ENCODE data around the gene GPBP1.

DNA sequence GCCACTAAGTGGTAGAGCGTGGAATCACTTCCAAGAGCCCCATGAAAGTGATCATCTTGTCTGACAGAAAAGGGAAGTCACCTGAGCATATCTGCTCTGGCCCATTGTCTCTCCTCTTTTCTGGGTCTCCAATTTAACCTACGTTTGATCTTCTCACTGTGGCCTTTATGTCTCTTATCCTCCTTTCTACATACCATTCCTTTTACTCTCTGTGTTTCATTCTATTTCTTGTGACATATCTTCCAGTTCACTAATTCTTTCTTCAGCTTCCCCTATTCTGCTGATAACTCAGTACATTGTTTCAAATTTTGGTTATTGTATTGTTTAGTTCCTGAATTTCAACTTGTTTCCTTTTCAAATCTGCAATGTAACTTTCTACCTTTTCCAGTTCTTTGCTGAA lies 132.5 kb downstream of the GPBP1 start:
- TF ChIP-seq EZH2 (optimal IDR thresholded peaks at IDR 0.05; ENCODE audit: low read depth, low read length) (no peak), EZH2phosphoT487 (IDR thresholded peaks at IDR 0.05; ENCODE audit: low read length) (no peak)
- TF ChIP-seq, protein P1, sequence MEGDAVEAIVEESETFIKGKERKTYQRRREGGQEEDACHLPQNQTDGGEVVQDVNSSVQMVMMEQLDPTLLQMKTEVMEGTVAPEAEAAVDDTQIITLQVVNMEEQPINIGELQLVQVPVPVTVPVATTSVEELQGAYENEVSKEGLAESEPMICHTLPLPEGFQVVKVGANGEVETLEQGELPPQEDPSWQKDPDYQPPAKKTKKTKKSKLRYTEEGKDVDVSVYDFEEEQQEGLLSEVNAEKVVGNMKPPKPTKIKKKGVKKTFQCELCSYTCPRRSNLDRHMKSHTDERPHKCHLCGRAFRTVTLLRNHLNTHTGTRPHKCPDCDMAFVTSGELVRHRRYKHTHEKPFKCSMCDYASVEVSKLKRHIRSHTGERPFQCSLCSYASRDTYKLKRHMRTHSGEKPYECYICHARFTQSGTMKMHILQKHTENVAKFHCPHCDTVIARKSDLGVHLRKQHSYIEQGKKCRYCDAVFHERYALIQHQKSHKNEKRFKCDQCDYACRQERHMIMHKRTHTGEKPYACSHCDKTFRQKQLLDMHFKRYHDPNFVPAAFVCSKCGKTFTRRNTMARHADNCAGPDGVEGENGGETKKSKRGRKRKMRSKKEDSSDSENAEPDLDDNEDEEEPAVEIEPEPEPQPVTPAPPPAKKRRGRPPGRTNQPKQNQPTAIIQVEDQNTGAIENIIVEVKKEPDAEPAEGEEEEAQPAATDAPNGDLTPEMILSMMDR (IDR thresholded peaks at IDR 0.05; ENCODE audit: low read length) = no peak
